Fibroblast of mammary gland (primary cell): Measurements from ENCODE around the gene KREMEN2.

ENCODE experiments used
- DNase-seq: peaks from one replicate; pipeline ENCODE4 v3.0.0-alpha.2; 2010; ENCODE audit warnings: low read depth
- H3K4me3 ChIP-seq: 2 replicates; pipeline ENCODE4 v1.5.1; 2011; ENCODE audit warnings: low read depth, mild to moderate bottlenecking, low read length, moderate library complexity; ENCODE audit not compliant: control insufficient read depth
- CTCF ChIP-seq: conservative IDR thresholded peaks from 2 replicates; pipeline ENCODE4 v1.5.1; 2011; ENCODE audit warnings: low read depth, low read length, inconsistent platforms; ENCODE audit not compliant: control insufficient read depth, insufficient read depth

KREMEN2 gene

DNA sequence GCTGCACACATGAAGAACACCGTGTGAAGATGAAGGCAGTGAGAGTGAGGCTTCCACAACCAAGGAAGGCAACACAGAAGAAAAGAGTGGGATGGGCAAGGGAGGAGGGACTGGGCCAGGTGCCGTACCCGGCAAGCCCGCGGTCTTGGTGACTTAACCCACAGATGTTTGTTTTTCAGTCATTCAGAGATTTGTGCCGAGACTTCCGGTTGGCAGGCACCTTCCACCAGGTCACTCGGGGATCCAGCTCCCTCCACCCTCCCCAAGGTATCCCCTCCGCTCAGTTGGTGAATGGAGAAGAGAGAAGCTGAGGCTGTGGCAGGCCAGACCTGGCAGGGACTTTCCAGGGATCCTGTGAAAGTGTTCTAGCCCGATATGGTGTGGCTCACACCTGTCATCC, 4.9 kb upstream of the KREMEN2 start:
- DNase-seq = no peak
- no peak for TF ChIP-seq CTCF
- H3K4me3 ChIP-seq = no peak overlapping the region

DNA sequence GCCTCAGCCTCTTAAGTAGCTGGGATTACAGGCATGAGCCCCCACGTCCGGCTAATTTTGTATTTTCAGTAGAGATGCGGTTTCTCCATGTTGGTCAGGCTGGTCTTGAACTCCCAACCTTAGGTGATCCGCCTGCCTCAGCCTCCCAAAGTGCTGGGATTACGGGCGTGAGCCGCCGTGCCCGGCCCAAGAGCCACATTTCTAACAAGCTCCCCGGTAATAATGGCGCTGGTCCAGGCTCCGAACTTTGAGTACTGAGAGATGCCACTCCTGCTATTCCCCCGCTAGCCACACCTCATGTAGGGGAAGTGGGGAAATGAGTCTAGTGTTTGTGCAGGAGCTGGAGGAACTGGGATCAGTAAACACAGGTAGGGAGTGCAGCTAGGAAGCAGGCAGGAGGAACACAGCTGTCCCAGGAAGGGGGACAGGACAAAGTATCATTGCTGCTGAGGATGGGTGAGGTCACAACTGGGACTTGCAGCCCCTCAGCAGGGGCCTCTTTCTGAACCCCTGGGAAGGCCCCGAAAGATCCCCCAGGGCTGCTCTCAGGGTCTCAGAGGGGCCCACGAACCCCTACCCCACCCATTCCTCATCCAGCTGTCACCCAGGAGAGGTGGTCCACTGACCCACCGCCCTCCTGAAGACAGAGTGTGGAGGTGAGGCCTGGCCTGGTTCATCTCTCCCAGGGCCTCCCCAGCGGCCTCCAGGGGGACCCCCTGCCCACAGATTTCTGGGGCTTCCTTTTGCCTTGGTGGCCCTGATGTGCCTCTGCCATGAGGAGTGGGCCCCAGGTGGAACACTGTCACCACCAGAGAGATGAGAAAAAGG, 3.7 kb upstream of the KREMEN2 start:
- no peak overlapping the region for H3K4me3 ChIP-seq
- no peak for TF ChIP-seq CTCF
- no peak for DNase-seq

- DNase-seq = no peak
- H3K4me3 ChIP-seq = no peak overlapping the region
- TF ChIP-seq CTCF = no peak
These were observed 1.6 kb upstream of the KREMEN2 start for GRCh38 chr16:2962334-2963073.

DNA sequence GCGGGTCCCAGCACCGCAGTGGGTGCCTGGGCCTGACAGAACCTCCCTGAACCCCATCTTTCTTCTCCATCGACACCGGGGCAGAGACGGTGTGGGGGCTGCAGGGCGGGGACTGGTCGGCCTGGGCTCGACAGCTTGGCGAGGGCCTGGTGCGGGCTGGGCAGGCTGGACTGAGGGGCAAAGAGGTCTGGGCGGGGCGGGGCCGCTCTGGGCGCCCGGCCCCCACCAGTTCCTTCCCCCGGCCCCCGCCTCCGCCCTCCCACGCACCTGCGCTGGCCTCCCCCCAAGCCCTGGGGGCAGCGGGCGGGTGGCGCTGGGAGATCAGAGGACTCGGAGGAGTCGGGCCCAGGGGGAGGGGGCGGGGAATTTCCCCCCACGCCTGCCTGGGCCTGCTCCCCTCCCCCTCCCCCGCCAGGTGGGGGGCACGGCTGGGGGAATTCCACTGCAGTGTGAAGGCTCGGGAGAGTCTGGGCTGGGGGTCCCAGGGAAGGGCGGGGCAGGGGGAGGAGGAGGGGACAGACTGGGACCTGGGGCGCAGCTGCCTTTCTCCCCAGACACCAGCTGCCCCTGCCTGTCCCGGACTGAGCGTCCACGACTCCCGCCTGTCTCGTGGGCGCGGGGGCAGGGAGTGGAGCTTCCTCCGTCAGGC, 877 bp upstream of the KREMEN2 start:
- no peak overlapping the region for H3K4me3 ChIP-seq
- no peak for DNase-seq
- TF ChIP-seq CTCF = no peak

DNA sequence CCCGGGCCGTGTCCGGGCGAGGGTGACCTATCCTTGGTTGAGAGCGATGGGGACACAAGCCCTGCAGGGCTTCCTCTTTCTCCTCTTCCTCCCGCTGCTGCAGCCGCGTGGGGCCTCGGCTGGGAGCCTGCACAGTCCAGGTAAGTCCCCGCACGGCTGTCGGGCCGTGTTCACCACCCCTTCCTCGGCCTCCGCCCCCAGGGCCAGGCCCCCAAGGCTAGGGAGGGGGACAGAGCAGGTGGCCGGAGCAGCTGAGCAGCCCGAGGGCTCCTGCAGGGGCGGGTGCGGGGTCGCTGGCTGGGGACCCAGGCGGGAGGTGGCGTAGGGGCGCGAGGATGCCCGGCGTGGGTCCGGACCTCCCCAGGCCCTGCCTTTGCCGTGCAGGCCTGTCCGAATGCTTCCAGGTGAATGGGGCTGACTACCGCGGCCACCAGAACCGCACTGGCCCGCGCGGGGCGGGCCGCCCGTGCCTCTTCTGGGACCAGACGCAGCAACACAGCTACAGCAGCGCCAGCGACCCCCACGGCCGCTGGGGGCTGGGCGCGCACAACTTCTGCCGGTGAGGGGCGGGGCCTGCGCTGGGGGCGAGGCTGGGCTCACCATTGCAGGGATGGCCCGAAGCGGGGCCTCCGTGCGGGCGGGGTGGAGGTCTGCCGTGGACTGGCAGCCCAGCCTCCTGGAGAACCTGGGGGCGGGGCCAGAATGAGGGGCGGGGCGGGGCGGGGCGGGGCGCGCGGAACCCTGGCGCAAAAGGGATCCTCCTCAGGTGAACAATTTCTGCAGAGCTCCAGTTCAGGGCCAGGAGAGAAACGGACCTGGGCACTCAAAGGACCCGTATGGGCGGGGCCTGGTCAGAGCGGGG, 631 bp downstream of the KREMEN2 start:
- no peak for DNase-seq

More for the DNA sequence above, 631 bp downstream of the KREMEN2 start:
- no peak overlapping the region for H3K4me3 ChIP-seq
- TF ChIP-seq CTCF = no peak
